CD8-positive, alpha-beta memory T cell (primary cell): ENCODE measurements around the gene RAB31. TPM values are rescaled to one million over a fixed set of nuclear protein-coding genes. Genes with fewer than 3 reads are reported as not detected.

Experiments
- CTCF ChIA-PET: fragments of 350-600 bp; sonication (Branson Sonifier 250); formaldehyde crosslinking; loops from one replicate; lab custom pipeline; 2021; ENCODE audit warnings: antibody characterized with exemption; lab: Charles Lee
- POLR2A ChIA-PET: fragments of 350-600 bp; sonication (Branson Sonifier 250); formaldehyde crosslinking; loops from one replicate; lab custom pipeline; 2021; ENCODE audit warnings: antibody characterized with exemption; lab: Charles Lee
- DNase-seq, 5 donors: peaks; one replicate each; pipeline versions ENCODE4 v3.0.0 to v3.0.0-alpha.2; 2020 to 2022; ENCODE audit warnings: mixed read lengths in 1 of 5
- H3K27ac ChIP-seq: one replicate; pipeline ENCODE4 v1.7.0; 2013; ENCODE audit warnings: low read depth, mild to moderate bottlenecking, low read length, moderate library complexity
- H3K27me3 ChIP-seq: 2 replicates; pipeline ENCODE4 v1.7.0; 2013; ENCODE audit warnings: low read length, mild to moderate bottlenecking; ENCODE audit not compliant: insufficient read depth, poor library complexity, severe bottlenecking
- H3K36me3 ChIP-seq: 2 replicates; pipeline ENCODE4 v1.7.0; 2013; ENCODE audit warnings: mild to moderate bottlenecking, low read length, moderate library complexity; ENCODE audit not compliant: insufficient read depth
- H3K4me1 ChIP-seq: 2 replicates; pipeline ENCODE4 v1.7.0; 2013; ENCODE audit warnings: mild to moderate bottlenecking, low read length, moderate library complexity; ENCODE audit not compliant: insufficient read depth
- H3K4me3 ChIP-seq: 2 replicates; pipeline ENCODE4 v1.7.0; 2013; ENCODE audit warnings: mild to moderate bottlenecking, low read length
- H3K9me3 ChIP-seq: 2 replicates; pipeline ENCODE4 v1.7.0; 2013; ENCODE audit warnings: mild to moderate bottlenecking, low read length
- H3K27ac Mint-ChIP-seq, 8 donors: one replicate each; pipeline ENCODE4 v1.8.0; 2020 to 2021; ENCODE audit warnings: mixed read lengths in 8 of 8, mild to moderate bottlenecking in 6 of 8, inconsistent platforms in 3 of 8, moderate library complexity in 3 of 8
- H3K27me3 Mint-ChIP-seq, 2 donors: one replicate each; pipeline ENCODE4 v1.8.0; 2020 to 2021; ENCODE audit warnings: mixed read lengths in 2 of 2, mild to moderate bottlenecking in 1 of 2, moderate library complexity in 1 of 2
- H3K36me3 Mint-ChIP-seq, 3 donors: one replicate each; pipeline ENCODE4 v1.8.0; 2020 to 2021; ENCODE audit warnings: mixed read lengths in 3 of 3, inconsistent platforms in 1 of 3, mild to moderate bottlenecking in 1 of 3
- H3K4me1 Mint-ChIP-seq, 3 donors: one replicate each; pipeline ENCODE4 v1.8.0; 2020 to 2021; ENCODE audit warnings: mixed read lengths in 3 of 3, inconsistent platforms in 1 of 3, mild to moderate bottlenecking in 1 of 3
- H3K4me3 Mint-ChIP-seq, 7 donors: one replicate each; pipeline ENCODE4 v1.8.0; 2020 to 2021; ENCODE audit warnings: mixed read lengths in 7 of 7, mild to moderate bottlenecking in 6 of 7, moderate library complexity in 4 of 7, inconsistent platforms in 2 of 7
- H3K9me3 Mint-ChIP-seq, 5 donors: one replicate each; pipeline ENCODE4 v1.8.0; 2020 to 2022; ENCODE audit warnings: mixed read lengths in 5 of 5, mild to moderate bottlenecking in 3 of 5, moderate library complexity in 2 of 5, inconsistent platforms in 1 of 5
- polyA plus RNA-seq: library from polyadenylated mRNA; unstranded; fragments of 300-500 nt; fragmentation: Illumina TruSeq; gene quantifications from one replicate; pipeline ENCODE4 v1.2.3, GENCODE V29; 2021
- total RNA-seq, 2 experiments: library from RNA; stranded (reverse); gene quantifications; one replicate each; pipeline ENCODE4 v1.2.3, GENCODE V29; 2021

RAB31 gene
- total and polyA plus RNA-seq, 3 experiments from 2014 or later = 0.57 to 4.7 (median 1.1) TPM

GRCh38 chr18:9803063-9803697 lies 95.1 kb downstream of the RAB31 start:
- peak overlapping the region; percentile 88 for H3K27ac ChIP-seq
- Mint-ChIP-seq H3K4me3 (no peak overlapping the region), H3K27ac (no peak overlapping the region), H3K9me3 (peaks cover 0 to 1% (median 0%) of the 10 kb centered on the region in 5 donors), H3K36me3 (no peaks in the 10 kb centered on the region), H3K4me1 (no peaks in the 10 kb centered on the region), H3K27me3 (peaks cover 0 to 43% of the 10 kb centered on the region in 2 donors)
- H3K9me3 ChIP-seq = no peaks in the 10 kb centered on the region
- ChIA-PET CTCF (no interaction called here), POLR2A (no interaction called here)
- DNase-seq = no peak
- no peaks in the 10 kb centered on the region for H3K27me3 ChIP-seq
- no peaks in the 10 kb centered on the region for H3K4me1 ChIP-seq
- H3K36me3 ChIP-seq = no peaks in the 10 kb centered on the region
- H3K4me3 ChIP-seq = no peak overlapping the region

GRCh38 chr18:9803698-9804516 lies 95.8 kb downstream of the RAB31 start:
- CTCF ChIA-PET = no interaction called here
- H3K4me3 Mint-ChIP-seq = no peak overlapping the region
- peaks cover 0 to 1% (median 0%) of the 10 kb centered on the region in 5 donors for H3K9me3 Mint-ChIP-seq
- no peak overlapping the region for H3K27ac Mint-ChIP-seq
- Histone ChIP-seq H3K4me1 (no peaks in the 10 kb centered on the region), H3K36me3 (no peaks in the 10 kb centered on the region), H3K4me3 (no peak overlapping the region), H3K9me3 (no peaks in the 10 kb centered on the region), H3K27ac (peak overlapping the region; percentile 88), H3K27me3 (no peaks in the 10 kb centered on the region)
- no peaks in the 10 kb centered on the region for H3K4me1 Mint-ChIP-seq
- no peak for DNase-seq
- H3K36me3 Mint-ChIP-seq = no peaks in the 10 kb centered on the region
- H3K27me3 Mint-ChIP-seq = peaks cover 0 to 43% of the 10 kb centered on the region in 2 donors
- POLR2A ChIA-PET = no interaction called here

DNA sequence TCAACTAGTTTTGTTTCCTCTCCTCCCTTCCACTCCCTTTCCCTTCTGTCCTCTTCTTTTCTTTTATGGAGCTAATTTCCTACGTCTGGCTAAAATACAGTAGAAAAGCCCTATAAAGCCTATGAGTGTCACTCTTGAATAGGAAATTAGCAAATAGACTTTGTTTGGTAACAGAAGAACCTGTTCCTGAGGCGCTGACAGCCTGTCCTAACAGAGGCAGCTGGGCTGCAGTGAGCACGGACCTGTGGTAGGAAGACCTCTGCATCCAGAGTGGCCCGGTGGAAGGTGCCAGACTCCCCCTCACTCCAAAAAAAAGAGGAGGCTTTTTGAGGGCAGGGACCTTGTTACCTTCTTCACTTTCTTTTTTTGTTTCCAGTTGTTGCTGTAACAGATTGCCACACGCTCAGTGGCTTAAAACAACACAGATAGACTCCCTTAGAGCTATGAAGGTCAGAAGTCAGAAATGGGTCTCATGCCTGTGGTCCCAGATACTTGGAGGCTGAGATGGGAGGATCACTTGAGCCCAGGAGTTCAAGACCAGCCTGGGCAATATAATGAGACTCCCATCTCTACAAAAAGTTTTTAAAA lies 96.5 kb downstream of the RAB31 start:
- no peaks in the 10 kb centered on the region for H3K4me1 ChIP-seq
- ChIA-PET POLR2A (no interaction called here), CTCF (no interaction called here)
- Mint-ChIP-seq H3K27ac (no peak overlapping the region), H3K4me3 (no peak overlapping the region), H3K9me3 (peaks cover 0 to 1% (median 0%) of the 10 kb centered on the region in 5 donors), H3K27me3 (peaks cover 0 to 43% of the 10 kb centered on the region in 2 donors), H3K36me3 (no peaks in the 10 kb centered on the region), H3K4me1 (no peaks in the 10 kb centered on the region)
- peak overlapping the region; percentile 88 for H3K27ac ChIP-seq
- no peak overlapping the region for H3K4me3 ChIP-seq
- DNase-seq = no peak
- no peaks in the 10 kb centered on the region for H3K27me3 ChIP-seq
- no peaks in the 10 kb centered on the region for H3K9me3 ChIP-seq
- H3K36me3 ChIP-seq = no peaks in the 10 kb centered on the region

- CTCF ChIA-PET = no interaction called here
- Histone ChIP-seq H3K27ac (no peak overlapping the region), H3K4me3 (no peak overlapping the region), H3K27me3 (no peaks in the 10 kb centered on the region), H3K36me3 (no peaks in the 10 kb centered on the region), H3K4me1 (no peaks in the 10 kb centered on the region), H3K9me3 (no peaks in the 10 kb centered on the region)
- Mint-ChIP-seq H3K4me1 (no peaks in the 10 kb centered on the region), H3K27ac (no peak overlapping the region), H3K4me3 (no peak overlapping the region), H3K36me3 (no peaks in the 10 kb centered on the region), H3K9me3 (peaks cover 0 to 1% (median 0%) of the 10 kb centered on the region in 5 donors), H3K27me3 (peaks cover 0 to 37% of the 10 kb centered on the region in 2 donors)
- no peak for DNase-seq
- POLR2A ChIA-PET = no interaction called here
Measured at GRCh38 chr18:9806905-9807304, 98.8 kb downstream of the RAB31 start.

GRCh38 chr18:9808295-9809241 lies 100.5 kb downstream of the RAB31 start:
- Histone ChIP-seq H3K4me3 (no peak overlapping the region), H3K36me3 (no peaks in the 10 kb centered on the region), H3K9me3 (no peaks in the 10 kb centered on the region), H3K4me1 (no peaks in the 10 kb centered on the region), H3K27ac (no peak overlapping the region), H3K27me3 (no peaks in the 10 kb centered on the region)
- ChIA-PET CTCF (no interaction called here), POLR2A (no interaction called here)
- no peak overlapping the region for H3K4me3 Mint-ChIP-seq
- no peaks in the 10 kb centered on the region for H3K4me1 Mint-ChIP-seq
- no peak for DNase-seq
- no peaks in the 10 kb centered on the region for H3K36me3 Mint-ChIP-seq
- peaks cover 0 to 30% of the 10 kb centered on the region in 2 donors for H3K27me3 Mint-ChIP-seq
- H3K27ac Mint-ChIP-seq = no peak overlapping the region
- H3K9me3 Mint-ChIP-seq = peaks cover 0 to 1% (median 0%) of the 10 kb centered on the region in 5 donors

- Mint-ChIP-seq H3K36me3 (no peaks in the 10 kb centered on the region), H3K27ac (no peak overlapping the region), H3K4me1 (no peaks in the 10 kb centered on the region), H3K4me3 (no peak overlapping the region), H3K27me3 (peaks cover 0 to 19% of the 10 kb centered on the region in 2 donors), H3K9me3 (peaks cover 0 to 1% (median 0%) of the 10 kb centered on the region in 5 donors)
- Histone ChIP-seq H3K27me3 (no peaks in the 10 kb centered on the region), H3K9me3 (no peaks in the 10 kb centered on the region), H3K4me3 (no peak overlapping the region), H3K36me3 (no peaks in the 10 kb centered on the region), H3K27ac (no peak overlapping the region), H3K4me1 (no peaks in the 10 kb centered on the region)
- CTCF ChIA-PET = no interaction called here
- POLR2A ChIA-PET = no interaction called here
- DNase-seq = no peak
Measured at GRCh38 chr18:9809697-9810096, 101.6 kb downstream of the RAB31 start.

- peaks cover 0 to 17% of the 10 kb centered on the region in 2 donors for H3K27me3 Mint-ChIP-seq
- no peaks in the 10 kb centered on the region for H3K4me1 Mint-ChIP-seq
- no peak overlapping the region for H3K27ac Mint-ChIP-seq
- no peaks in the 10 kb centered on the region for H3K27me3 ChIP-seq
- H3K9me3 Mint-ChIP-seq = peaks cover 0 to 1% (median 0%) of the 10 kb centered on the region in 5 donors
- no peak overlapping the region for H3K4me3 Mint-ChIP-seq
- ChIA-PET POLR2A (no interaction called here), CTCF (no interaction called here)
- DNase-seq = no peak
- no peaks in the 10 kb centered on the region for H3K36me3 ChIP-seq
- H3K36me3 Mint-ChIP-seq = no peaks in the 10 kb centered on the region
- H3K27ac ChIP-seq = no peak overlapping the region
- no peaks in the 10 kb centered on the region for H3K9me3 ChIP-seq
- H3K4me3 ChIP-seq = no peak overlapping the region
- no peaks in the 10 kb centered on the region for H3K4me1 ChIP-seq
Measured at GRCh38 chr18:9810299-9810698, 102.2 kb downstream of the RAB31 start.
